ENCODE results near the gene RAP1GAP. TPM values are rescaled to one million over a fixed set of nuclear protein-coding genes. Genes with fewer than 3 reads are reported as not detected.
A peak's percentile ranks its signal among the peaks of the same experiment; 100 is the strongest.
"Not testable (repeated sequence)": the region's sequence is repeated elsewhere in the genome, so short reads cannot be mapped to it uniquely, and the experiment has no call there.

Gene RAP1GAP
- total RNA-seq, 1 donor from 2014 or later, result 14.7 TPM

DNA sequence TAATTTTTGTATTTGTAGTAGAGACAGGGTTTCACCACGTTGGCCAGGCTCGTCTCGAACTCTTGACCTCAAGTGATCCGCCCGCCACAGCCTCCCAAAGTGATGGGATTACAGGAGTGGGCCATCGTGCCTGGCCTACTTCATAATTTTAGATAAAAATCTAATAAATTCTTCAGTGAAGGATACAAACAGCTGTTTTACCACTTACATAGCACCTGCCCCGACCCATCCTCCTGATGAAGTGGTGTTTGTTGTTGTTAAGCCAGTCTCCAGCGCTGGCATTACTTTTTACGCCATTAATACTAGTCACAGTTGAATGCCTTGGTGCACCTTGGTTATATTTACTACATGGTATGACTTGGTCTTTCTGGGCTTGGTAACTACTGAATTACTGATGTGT, 12.3 kb upstream of the RAP1GAP start:
- intact Hi-C loops (cut with DNase I), result no loop called here
- no peak for ATAC-seq
- DNase-seq (ENCODE audit: low spot score), result no peak

DNA sequence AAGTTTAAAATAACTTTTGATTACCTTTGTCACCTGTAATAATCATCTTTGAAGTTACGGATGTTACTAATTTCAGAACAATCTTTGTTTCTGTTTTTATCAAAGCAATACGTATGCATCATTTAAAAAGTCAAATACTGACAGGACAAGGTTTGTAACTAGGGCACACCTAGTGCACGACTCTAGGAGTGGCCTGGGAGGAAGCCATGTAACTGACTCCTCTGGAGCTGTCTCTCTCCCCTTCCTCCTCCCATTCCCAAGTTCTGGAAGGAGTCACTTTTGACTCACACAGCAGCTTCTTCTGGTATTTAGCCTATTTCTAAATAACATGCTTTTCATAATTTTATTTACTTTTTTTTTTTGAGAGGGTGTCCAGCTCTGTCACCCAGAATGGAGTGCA, 11.8 kb upstream of the RAP1GAP start:
- ATAC-seq, result no peak
- intact Hi-C loops (cut with DNase I), result no loop called here
- no peak for DNase-seq (ENCODE audit: low spot score)

DNA sequence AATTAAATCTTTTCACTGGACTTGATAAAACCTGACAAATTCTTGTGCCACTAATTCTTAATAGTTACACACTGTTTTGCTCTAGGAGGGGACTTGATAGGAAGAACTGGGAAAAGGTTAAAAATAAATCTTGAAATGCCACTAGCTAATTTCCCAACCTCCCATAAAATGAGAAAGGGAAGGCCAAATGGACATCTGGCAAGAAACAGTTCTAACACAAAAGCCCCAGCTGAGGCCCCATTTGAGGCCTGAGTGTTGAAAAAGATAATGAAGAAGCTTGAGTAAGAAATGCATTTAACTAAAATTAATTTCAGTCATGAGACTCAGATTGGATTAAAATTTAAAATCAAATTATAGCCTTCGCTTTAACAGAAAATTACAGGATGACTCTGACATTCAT, 11.2 kb upstream of the RAP1GAP start:
- ATAC-seq (no peak), DNase-seq (ENCODE audit: low spot score) (no peak)
- intact Hi-C loops (cut with DNase I), result no loop called here

DNA sequence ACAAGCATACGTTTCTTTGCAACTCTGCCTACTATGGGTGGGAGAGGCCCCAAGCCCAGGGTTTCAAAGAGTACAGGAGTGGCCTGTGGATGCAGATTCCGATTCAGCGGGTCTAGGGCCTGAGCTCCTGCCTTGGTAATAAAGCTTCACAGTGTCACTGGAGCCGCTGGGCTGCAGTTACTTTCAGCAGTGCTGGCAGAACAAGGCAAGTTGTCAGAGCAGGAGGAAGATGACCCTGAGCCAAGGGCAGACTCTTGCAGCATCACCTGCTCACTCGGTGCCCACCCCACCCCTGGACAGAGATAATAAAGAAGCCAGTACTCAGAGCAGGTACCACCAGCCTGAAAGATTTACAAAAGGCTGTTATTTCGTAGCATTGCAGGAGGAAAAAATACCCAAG, 8.0 kb upstream of the RAP1GAP start:
- no peak for ATAC-seq
- no peak for DNase-seq (ENCODE audit: low spot score)
- intact Hi-C loops (cut with DNase I), result loop anchor here (10.0 kb wide), 1 partner anchor 288 kb away; no protein-coding TSS in a partner anchor

DNA sequence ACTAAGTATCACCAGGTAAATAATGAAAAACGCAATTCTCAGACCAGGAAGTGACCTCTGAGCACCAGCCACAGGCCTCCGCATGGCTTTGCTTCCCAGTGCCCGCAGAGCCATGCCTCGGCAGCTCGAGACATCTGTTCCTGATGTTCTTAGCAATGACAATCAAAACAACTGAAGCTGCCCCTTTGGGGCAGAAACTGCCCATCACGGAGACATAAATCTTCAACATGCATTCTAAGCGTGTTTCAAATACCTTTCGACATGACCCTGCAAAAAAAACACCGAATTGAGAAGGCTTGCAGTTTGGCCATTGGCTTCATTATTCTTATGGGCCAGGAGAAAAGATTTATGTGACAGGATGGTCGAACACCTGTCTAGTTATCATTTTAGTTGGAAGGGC, 5.8 kb upstream of the RAP1GAP start:
- intact Hi-C loops (cut with DNase I), result loop anchor here (10.0 kb wide), 1 partner anchor 290 kb away; no protein-coding TSS in a partner anchor
- no peak for DNase-seq (ENCODE audit: low spot score)
- no peak for ATAC-seq

DNA sequence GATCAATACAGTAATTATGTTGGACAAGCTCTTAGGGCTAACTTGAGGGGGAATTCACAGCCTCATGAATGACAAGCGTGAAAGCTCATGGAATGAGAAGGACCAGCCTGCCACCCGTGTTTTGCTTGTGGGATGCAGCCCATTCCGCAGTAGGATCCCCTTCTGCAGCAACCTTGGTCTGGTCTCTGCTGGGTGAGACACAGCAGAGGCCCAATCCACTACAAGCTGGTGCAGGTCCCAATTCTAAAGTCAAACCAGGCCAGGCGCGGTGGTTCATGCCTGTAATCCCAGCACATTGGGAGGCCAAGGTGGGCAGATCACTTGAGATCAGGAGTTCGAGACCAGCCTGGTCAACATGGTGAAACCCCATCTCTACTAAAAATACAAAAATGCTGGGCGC, 4.7 kb upstream of the RAP1GAP start:
- DNase-seq (ENCODE audit: low spot score); ATAC-seq: not testable (repeated sequence)
- intact Hi-C loops (cut with DNase I), result loop anchor here (10.0 kb wide), 1 partner anchor 291 kb away; no protein-coding TSS in a partner anchor

DNA sequence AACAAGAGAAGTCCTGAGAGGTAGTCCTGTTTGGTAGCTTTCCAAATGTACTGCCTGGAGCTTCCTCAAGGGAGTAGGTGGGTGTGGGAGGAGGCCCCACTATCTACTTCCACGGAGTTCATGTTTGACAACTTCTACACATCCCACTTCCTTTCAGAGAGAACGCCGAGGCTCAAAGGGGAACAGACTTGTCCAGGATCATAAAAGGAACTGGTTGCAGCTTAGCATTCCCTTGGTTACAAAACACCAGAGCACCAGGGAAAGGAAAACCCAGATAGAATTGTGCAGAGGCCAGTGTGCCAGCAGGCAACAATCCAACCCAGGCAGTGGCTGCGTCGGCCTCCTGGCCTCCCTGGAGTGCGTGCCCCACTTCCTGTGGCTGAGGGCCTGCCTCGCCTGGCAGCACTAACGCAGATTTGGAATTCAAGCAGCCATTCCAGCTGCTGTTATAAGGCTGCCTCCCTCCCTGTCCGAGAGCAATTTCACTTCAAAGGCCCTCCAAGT, 4.2 kb upstream of the RAP1GAP start:
- DNase-seq (ENCODE audit: low spot score), result no peak
- ATAC-seq, result peak; percentile 84
- intact Hi-C loops (cut with DNase I), result loop anchor here (10.0 kb wide), 1 partner anchor 291 kb away; no protein-coding TSS in a partner anchor

DNA sequence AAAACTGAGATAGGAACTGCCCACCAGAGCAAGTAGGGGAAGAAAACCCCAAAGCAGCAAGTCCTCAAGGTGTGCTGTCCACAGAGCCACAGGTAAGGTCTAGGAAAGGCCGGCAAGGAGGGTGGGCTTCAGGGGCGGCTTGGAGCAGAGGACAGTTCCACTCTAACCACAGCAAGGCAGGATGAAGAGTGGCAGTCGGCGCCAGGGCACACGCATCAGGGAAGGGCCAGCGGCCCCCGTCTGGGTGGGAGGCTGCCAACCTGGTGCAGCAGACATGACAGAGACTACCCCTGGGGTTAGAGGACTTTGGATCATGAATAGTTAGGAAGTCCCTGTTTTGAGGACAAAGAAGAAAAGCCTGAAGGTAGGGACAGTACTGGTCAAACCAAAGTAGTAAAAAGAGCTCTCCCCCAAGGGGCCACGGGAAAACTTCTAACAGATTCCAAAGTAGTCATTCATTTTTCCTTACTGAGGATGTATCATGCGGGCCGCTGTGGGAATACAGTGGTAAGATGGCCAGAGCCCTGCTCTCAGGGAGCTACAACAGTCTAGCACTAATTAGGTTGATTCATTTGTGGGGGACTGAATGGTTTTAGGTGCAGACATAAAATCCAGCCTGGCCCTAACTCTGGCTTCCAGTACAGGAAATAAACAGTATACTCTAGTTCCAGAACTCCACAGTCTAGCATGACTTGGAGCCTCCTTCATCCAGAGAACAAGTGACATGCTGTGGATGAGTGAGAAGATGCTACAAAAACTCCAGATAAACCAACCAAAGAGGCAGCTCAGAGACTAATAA, 3.5 kb upstream of the RAP1GAP start:
- intact Hi-C loops (cut with DNase I), result loop anchor here (10.0 kb wide), 1 partner anchor 292 kb away; no protein-coding TSS in a partner anchor
- DNase-seq (ENCODE audit: low spot score), result no peak
- no peak for ATAC-seq

DNA sequence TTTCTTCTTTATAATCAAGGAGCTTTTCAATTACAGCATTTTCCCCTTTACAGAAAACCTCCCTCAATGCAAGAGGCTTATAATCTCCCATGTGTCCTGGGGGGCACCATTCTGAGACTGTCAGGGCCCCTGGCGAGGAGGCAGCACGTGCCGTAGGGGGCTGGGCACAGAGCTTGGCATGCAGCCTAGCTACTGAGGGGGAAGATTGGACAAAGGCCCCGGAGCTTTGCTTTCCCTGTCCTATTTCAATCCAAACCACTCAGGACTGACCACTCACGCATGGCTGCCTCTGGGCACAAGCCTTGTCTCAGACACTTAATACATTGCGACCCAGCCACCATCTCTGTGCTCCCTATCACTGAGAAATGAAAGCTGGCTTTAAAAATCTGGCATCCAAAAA, 2.8 kb upstream of the RAP1GAP start:
- DNase-seq (ENCODE audit: low spot score) (no peak), ATAC-seq (no peak)
- intact Hi-C loops (cut with DNase I), result loop anchor here (10.0 kb wide), 1 partner anchor 293 kb away; no protein-coding TSS in a partner anchor

DNA sequence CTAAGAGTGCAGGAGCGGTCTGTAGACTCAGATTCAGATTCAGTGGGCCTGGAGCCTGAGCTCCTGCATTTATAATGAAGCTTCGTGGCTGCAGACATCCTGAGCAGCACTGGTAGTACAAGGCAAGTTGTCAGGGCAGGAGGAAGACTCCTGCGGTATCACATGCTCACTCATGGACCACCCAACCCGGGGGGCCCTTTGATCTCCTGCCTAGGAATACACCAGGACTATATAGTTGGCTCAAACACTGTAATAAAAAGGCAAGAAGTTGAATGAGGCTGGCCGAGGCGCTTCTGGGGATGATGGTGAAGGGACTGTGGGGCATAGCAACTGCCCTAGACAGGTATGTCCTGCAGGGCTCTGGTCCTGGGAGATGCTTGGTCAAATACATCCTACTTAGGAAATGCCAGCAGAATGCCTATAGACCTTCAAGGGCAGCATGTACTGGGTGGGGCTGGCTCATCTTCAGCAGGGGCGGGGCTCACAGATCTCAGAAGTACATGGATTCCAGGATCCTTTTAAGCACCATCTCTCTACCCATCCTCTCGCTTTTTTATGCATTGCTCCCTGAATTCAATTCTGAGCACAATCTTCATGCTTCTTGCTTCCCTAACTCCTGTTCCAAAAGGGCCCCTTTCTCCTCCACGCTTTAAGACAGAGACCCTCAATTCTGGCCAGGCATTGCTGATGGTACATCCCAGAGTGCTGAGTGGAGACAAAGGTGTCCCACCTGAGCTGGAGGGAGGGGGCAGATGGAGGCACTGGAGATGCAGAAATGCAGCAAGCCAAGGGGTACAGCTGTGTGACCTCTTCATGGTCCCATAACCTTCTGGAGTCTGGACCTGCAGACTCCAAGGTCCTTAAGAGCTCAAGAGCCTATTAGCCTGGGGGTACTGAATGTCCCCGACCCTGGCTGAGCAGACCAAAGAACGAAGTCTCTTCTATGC, 2.1 kb upstream of the RAP1GAP start:
- no peak for ATAC-seq
- DNase-seq (ENCODE audit: low spot score), result no peak
- intact Hi-C loops (cut with DNase I), result loop anchor here (10.0 kb wide), 1 partner anchor 294 kb away; no protein-coding TSS in a partner anchor

DNA sequence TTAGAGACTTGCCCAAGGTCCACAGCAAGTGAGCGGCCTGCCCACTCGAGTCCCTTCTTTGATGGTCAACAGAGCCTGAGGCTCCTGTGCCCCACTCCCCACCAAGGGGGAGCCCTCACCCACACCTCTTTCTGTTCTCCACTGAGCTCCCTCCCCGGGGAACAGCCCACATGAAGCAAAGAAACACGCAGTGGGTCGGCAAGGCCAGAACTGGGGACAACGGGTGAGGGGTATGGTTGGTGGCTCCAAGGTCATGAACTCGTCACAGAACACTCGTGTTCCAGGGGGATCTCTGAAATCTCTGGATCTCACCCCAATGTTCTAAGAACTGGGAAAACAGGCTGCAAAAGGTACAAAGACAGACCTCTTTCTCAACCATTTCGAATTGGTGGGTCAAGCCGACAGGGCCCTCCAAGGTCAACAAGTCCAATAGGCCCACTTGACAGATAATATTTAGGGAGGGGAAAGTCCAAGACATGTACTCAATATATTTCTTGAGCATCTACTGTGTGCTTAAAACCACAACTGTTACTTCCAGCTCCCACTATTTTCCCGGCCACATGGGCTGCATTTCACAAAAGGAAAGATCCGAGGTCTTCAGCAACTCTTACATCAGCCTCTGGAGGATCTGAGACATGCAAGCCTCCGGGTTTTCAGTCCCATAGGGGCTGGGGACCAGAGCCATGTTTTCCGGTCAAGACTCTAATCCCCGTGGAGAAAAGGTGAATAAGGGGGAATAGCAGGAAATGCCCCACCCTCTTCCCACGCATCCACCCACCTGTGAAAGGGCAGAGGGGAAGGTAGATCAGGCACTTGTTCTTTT, 1.1 kb upstream of the RAP1GAP start:
- no peak for ATAC-seq
- intact Hi-C loops (cut with DNase I), result loop anchor here (10.0 kb wide), 1 partner anchor 295 kb away; no protein-coding TSS in a partner anchor
- DNase-seq (ENCODE audit: low spot score), result no peak

DNA sequence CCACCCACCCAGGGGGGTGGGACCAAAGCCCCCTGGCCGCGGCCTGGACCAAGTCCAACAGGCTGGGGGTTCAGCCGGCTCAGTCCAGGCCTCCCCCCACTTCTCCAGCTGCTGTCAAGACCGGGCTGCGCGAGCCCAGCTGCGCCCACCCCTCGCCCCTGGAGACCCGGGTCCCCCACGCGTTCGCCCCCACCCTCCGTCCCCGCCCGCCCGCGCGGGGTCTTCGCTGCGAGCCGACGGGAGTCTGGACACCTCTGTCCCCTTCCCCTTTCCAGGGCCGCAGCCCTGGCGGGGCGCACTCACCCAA, 253 bp downstream of the RAP1GAP start:
- intact Hi-C loops (cut with DNase I), result no loop called here
- ATAC-seq (no peak), DNase-seq (ENCODE audit: low spot score) (no peak)

DNA sequence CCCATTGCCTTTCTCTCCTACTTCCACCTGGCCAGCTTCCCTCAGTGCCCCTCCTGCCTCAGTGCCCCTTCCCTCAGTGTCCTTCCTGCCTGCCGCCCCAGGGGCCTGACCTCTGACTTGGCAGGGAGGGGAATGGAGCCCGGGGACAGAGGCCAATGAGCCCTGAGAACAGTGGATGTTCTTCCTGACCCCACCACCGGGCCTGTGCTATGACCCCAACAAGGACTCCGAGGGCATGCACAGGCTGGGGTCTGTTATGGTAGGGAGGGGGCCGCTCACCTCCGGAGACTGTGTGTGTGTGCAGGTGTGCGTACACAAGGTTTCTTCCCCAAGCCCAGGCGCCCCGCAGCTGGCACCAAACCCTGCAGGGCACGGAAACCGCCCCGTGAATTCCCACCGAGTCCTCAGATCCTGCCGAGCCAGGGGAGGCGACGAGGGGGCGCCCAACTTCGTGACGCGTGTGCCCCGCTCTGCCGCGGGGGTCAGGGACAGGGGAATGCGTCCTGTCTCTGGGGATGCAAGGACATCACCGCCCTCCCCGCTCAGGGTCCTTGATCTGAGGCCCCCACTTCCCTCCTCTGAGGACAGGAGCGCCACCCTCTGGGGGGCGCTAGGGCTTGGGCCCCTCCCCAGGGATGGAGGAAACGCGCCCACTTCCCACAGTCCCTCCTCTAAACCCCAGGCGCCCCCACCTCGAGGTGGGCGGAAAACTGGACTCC, 766 bp downstream of the RAP1GAP start:
- ATAC-seq (no peak), DNase-seq (ENCODE audit: low spot score) (peak; percentile 48)
- intact Hi-C loops (cut with DNase I), result no loop called here

DNA sequence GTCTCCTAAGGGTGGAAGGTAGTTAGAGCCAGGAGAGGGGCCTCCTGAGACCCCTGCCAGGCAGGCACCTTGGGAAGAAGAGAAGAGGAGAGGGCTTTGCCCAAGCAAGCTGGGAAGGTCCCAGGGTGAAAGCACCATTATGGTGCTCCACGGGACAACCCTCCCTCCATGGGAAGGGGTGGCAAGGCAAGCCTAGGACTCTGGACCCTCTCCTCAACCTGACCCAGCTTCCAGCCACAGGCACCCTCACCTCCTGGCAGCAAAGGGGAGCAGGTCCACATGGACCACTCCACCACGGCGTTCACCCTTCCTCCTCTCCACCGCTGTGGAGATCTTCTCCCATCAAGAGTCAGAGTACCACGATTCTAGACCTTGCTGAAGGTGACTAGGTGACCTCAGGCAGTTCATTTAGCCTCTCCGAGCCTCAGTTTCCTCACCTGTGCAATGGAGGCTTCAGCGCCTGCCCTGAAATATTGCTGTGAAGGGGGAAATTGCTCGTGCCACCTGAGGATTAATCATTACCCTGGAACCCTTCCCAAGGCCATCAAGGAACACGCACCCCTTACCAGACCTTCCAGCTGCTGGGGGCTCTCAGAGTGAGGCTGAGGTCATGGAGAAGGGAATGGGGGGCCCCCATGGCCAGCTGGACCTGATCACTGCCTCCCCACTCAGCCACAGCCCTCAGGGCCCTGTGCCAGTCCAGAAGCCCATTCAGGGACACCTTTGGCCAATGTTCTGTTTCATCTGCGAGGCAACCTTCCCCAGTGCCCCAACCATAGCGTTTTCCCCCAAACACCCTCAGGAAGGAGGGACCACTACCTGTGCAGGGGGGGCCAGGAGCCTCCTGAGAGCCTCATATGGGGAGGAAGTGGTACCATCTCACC, 1.6 kb downstream of the RAP1GAP start:
- intact Hi-C loops (cut with DNase I), result no loop called here
- ATAC-seq (no peak), DNase-seq (ENCODE audit: low spot score) (peak; percentile 38)

DNA sequence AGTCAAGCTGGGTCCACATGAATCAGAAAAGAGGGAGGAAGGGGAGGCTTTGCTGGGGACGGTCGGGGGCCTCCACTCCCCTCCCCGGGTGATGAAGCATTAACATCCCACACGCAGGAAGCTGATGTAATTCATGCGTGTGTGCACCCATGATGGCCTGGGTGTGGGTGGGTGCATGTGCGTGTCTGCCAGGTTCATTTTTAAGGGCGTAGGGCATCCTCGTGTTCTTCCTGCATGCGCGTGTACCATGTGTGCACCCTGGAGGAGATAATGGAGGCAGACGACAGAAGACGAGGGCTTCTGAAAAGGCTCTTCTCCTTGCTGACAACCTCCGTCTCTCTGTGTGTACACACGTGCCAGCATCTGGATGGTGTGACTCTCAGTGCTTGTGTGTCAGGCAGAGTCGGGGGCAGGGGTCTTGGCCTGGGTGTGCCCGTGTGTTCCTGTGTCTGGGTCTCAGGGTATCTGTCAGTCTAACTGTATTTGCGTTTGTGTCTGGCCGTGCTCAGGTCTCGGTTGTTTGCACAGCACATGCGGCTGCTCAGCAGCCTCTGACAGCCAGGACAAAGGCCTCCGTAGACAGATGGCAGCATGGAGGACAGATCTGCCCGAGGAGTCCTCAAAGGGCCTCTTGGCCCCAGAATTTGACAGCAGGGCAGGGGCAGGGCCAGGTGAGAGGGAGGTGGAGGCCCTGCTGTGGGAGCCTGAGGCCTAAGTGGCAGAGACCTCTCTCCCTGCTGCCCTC, 2.4 kb downstream of the RAP1GAP start:
- DNase-seq (ENCODE audit: low spot score) (peak; percentile 38), ATAC-seq (no peak)
- intact Hi-C loops (cut with DNase I), result no loop called here

DNA sequence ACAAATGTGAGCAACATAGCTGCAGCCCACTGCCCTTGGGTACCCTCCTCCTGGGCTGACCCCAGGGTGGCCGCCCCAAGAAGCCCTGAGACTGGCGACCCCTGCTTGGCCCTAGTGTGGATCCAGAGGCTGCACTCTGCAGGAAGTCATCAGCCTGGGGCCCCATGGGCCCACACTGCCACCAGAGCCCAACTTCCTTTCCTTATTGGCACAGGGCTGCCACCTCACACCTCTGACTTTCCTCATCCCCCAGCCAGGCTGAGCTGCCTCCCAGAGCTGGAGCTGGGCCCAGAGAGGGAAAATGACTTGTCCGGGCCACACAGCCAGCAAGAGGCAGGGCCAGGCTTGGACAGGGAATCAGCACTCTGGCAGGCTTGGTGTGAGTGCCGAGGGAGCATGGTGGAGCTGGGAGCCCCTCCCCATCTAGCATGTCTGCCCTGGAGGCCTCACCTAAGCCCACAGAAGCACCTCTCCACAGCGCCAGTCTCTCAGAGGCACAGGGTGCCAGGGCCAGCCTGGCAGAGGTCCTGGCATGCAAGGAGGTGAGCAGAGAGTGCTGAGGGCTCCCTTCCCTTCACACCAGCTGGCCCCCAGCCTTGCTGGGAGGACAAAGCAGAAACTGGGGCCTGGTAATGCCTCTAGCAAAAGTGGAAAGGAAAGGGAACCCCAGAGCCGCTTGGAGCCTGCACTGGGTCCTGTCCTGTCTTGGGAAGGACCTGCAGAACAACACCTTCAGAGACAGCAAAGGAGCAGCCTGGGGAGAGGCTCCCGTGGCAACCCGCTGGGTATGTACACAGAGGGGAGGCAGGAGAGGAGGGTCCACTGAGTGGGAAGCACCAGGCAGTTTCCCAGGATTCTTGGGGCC, 3.2 kb downstream of the RAP1GAP start:
- ATAC-seq (no peak), DNase-seq (ENCODE audit: low spot score) (peak; percentile 42)
- intact Hi-C loops (cut with DNase I), result no loop called here

Measured in sciatic nerve (tissue), 2 donors.